ENCODE results near the gene PRDM16.

PRDM16 gene

GRCh38 chr1:3227351-3227704 lies 158.3 kb downstream of the PRDM16 start:
- Histone ChIP-seq H3K36me3 (ENCODE audit: control insufficient read depth, insufficient read depth, low read length) (no peaks in the 10 kb centered on the region), H3K27me3 (replicated peaks; ENCODE audit: control insufficient read depth, insufficient read depth, low read length, poor library complexity, severe bottlenecking) (no peaks in the 10 kb centered on the region), H3K4me3 (ENCODE audit: insufficient read depth, low read depth, low read length, poor library complexity, severe bottlenecking) (no peak overlapping the region), H3K4me1 (ENCODE audit: control insufficient read depth, insufficient read depth, low read length, poor library complexity, severe bottlenecking) (no peaks in the 10 kb centered on the region), H3K9me3 (ENCODE audit: control insufficient read depth, low read length) (no peaks in the 10 kb centered on the region), H3K27ac (ENCODE audit: insufficient read depth, low read length, poor library complexity, severe bottlenecking) (no peak overlapping the region)
- DNase-seq: no peak

GRCh38 chr1:3227893-3228292 lies 158.9 kb downstream of the PRDM16 start:
- H3K4me3 ChIP-seq (ENCODE audit: insufficient read depth, low read depth, low read length, poor library complexity, severe bottlenecking): no peak overlapping the region
- no peak for DNase-seq
- H3K36me3 ChIP-seq (ENCODE audit: control insufficient read depth, insufficient read depth, low read length): no peaks in the 10 kb centered on the region
- H3K27me3 ChIP-seq (replicated peaks; ENCODE audit: control insufficient read depth, insufficient read depth, low read length, poor library complexity, severe bottlenecking): no peaks in the 10 kb centered on the region
- H3K9me3 ChIP-seq (ENCODE audit: control insufficient read depth, low read length): no peaks in the 10 kb centered on the region
- no peak overlapping the region for H3K27ac ChIP-seq (ENCODE audit: insufficient read depth, low read length, poor library complexity, severe bottlenecking)
- no peaks in the 10 kb centered on the region for H3K4me1 ChIP-seq (ENCODE audit: control insufficient read depth, insufficient read depth, low read length, poor library complexity, severe bottlenecking)

GRCh38 chr1:3229081-3229725 lies 160.2 kb downstream of the PRDM16 start:
- no peaks in the 10 kb centered on the region for H3K9me3 ChIP-seq (ENCODE audit: control insufficient read depth, low read length)
- H3K27me3 ChIP-seq (replicated peaks; ENCODE audit: control insufficient read depth, insufficient read depth, low read length, poor library complexity, severe bottlenecking): no peaks in the 10 kb centered on the region
- no peak overlapping the region for H3K27ac ChIP-seq (ENCODE audit: insufficient read depth, low read length, poor library complexity, severe bottlenecking)
- H3K4me3 ChIP-seq (ENCODE audit: insufficient read depth, low read depth, low read length, poor library complexity, severe bottlenecking): no peak overlapping the region
- no peaks in the 10 kb centered on the region for H3K36me3 ChIP-seq (ENCODE audit: control insufficient read depth, insufficient read depth, low read length)
- no peak for DNase-seq
- H3K4me1 ChIP-seq (ENCODE audit: control insufficient read depth, insufficient read depth, low read length, poor library complexity, severe bottlenecking): no peaks in the 10 kb centered on the region

DNA sequence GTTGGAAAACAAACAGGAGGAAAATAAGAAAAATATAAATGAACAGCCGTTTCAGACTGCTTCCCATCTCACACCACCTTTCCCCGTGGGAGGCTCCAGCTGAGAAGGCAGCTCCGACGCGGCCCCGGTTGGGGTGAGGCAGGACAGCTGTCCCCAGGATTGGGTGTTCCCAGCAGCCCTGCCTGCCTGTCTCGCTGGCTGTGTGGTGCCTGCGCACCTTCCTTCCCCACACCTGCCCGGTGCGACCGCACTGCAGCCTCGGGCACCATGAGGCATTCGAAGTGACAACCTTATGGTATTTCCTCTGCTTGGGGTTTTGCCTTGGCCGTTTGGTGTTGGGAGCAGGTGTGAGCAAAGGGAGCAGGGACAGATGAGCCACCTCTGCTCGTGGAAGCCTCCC lies 161.6 kb downstream of the PRDM16 start:
- no peak for DNase-seq
- no peaks in the 10 kb centered on the region for H3K36me3 ChIP-seq (ENCODE audit: control insufficient read depth, insufficient read depth, low read length)

DNA sequence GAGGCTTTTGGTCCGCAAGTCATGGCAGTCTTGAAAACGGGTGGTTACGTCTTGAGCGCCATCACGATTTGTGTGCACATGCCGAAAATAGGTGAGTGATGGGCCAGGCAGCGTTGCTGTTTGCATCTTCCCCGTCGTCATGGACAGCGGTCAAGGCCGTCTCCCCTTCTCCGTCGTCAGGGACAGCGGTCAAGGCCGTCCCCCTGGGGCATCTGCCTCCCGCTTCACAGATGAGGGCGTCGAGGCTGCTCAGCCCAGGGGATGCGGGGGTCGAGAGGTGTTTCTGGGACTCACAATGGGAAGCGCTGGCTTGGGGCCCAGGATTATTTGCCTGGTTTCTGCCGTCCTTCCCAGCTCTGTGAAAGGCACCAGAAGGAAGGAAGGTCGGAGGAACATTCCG lies 162.2 kb downstream of the PRDM16 start:
- H3K27me3 ChIP-seq (replicated peaks; ENCODE audit: control insufficient read depth, insufficient read depth, low read length, poor library complexity, severe bottlenecking): no peaks in the 10 kb centered on the region
- no peak overlapping the region for H3K27ac ChIP-seq (ENCODE audit: insufficient read depth, low read length, poor library complexity, severe bottlenecking)
- no peak for DNase-seq
- H3K9me3 ChIP-seq (ENCODE audit: control insufficient read depth, low read length): no peaks in the 10 kb centered on the region
- H3K4me3 ChIP-seq (ENCODE audit: insufficient read depth, low read depth, low read length, poor library complexity, severe bottlenecking): no peak overlapping the region
- H3K4me1 ChIP-seq (ENCODE audit: control insufficient read depth, insufficient read depth, low read length, poor library complexity, severe bottlenecking): no peaks in the 10 kb centered on the region
- no peaks in the 10 kb centered on the region for H3K36me3 ChIP-seq (ENCODE audit: control insufficient read depth, insufficient read depth, low read length)

More for the DNA sequence above, 161.6 kb downstream of the PRDM16 start:
- Histone ChIP-seq H3K27ac (ENCODE audit: insufficient read depth, low read length, poor library complexity, severe bottlenecking) (no peak overlapping the region), H3K27me3 (replicated peaks; ENCODE audit: control insufficient read depth, insufficient read depth, low read length, poor library complexity, severe bottlenecking) (no peaks in the 10 kb centered on the region), H3K4me3 (ENCODE audit: insufficient read depth, low read depth, low read length, poor library complexity, severe bottlenecking) (no peak overlapping the region), H3K9me3 (ENCODE audit: control insufficient read depth, low read length) (no peaks in the 10 kb centered on the region), H3K4me1 (ENCODE audit: control insufficient read depth, insufficient read depth, low read length, poor library complexity, severe bottlenecking) (no peaks in the 10 kb centered on the region)

GRCh38 chr1:3231826-3232225 lies 162.8 kb downstream of the PRDM16 start:
- no peaks in the 10 kb centered on the region for H3K27me3 ChIP-seq (replicated peaks; ENCODE audit: control insufficient read depth, insufficient read depth, low read length, poor library complexity, severe bottlenecking)
- no peaks in the 10 kb centered on the region for H3K4me1 ChIP-seq (ENCODE audit: control insufficient read depth, insufficient read depth, low read length, poor library complexity, severe bottlenecking)
- DNase-seq: no peak
- no peaks in the 10 kb centered on the region for H3K36me3 ChIP-seq (ENCODE audit: control insufficient read depth, insufficient read depth, low read length)
- no peak overlapping the region for H3K4me3 ChIP-seq (ENCODE audit: insufficient read depth, low read depth, low read length, poor library complexity, severe bottlenecking)
- no peak overlapping the region for H3K27ac ChIP-seq (ENCODE audit: insufficient read depth, low read length, poor library complexity, severe bottlenecking)
- H3K9me3 ChIP-seq (ENCODE audit: control insufficient read depth, low read length): no peaks in the 10 kb centered on the region

DNA sequence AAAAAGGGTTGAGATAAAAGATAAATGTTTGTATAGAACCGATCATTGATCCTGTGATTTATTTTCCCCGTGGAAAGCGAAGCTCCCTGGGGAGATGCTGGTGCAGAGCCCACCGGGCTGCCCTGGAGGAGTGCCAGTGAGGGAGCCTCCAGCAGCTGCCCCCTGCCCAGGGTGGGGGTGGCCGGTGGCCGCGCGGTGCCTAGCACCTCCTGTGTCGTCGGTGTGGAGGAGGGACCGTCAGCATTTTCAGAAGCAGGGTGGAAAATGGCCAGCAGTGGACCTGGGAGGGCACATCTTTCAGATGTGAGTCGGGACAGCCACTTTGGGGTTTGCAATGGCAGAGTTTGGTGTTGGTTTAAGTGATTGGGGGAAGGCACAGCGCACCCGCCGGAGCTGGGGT lies 164.0 kb downstream of the PRDM16 start:
- no peaks in the 10 kb centered on the region for H3K27me3 ChIP-seq (replicated peaks; ENCODE audit: control insufficient read depth, insufficient read depth, low read length, poor library complexity, severe bottlenecking)
- H3K4me3 ChIP-seq (ENCODE audit: insufficient read depth, low read depth, low read length, poor library complexity, severe bottlenecking): no peak overlapping the region
- DNase-seq: no peak
- H3K9me3 ChIP-seq (ENCODE audit: control insufficient read depth, low read length): no peaks in the 10 kb centered on the region
- H3K36me3 ChIP-seq (ENCODE audit: control insufficient read depth, insufficient read depth, low read length): no peaks in the 10 kb centered on the region
- H3K4me1 ChIP-seq (ENCODE audit: control insufficient read depth, insufficient read depth, low read length, poor library complexity, severe bottlenecking): no peaks in the 10 kb centered on the region
- H3K27ac ChIP-seq (ENCODE audit: insufficient read depth, low read length, poor library complexity, severe bottlenecking): no peak overlapping the region

- H3K4me1 ChIP-seq (ENCODE audit: control insufficient read depth, insufficient read depth, low read length, poor library complexity, severe bottlenecking): no peaks in the 10 kb centered on the region
- H3K27ac ChIP-seq (ENCODE audit: insufficient read depth, low read length, poor library complexity, severe bottlenecking): no peak overlapping the region
- H3K27me3 ChIP-seq (replicated peaks; ENCODE audit: control insufficient read depth, insufficient read depth, low read length, poor library complexity, severe bottlenecking): no peaks in the 10 kb centered on the region
- no peaks in the 10 kb centered on the region for H3K36me3 ChIP-seq (ENCODE audit: control insufficient read depth, insufficient read depth, low read length)
- DNase-seq: no peak
- no peak overlapping the region for H3K4me3 ChIP-seq (ENCODE audit: insufficient read depth, low read depth, low read length, poor library complexity, severe bottlenecking)
- H3K9me3 ChIP-seq (ENCODE audit: control insufficient read depth, low read length): no peaks in the 10 kb centered on the region
These were observed 164.5 kb downstream of the PRDM16 start for GRCh38 chr1:3233551-3233950.

DNA sequence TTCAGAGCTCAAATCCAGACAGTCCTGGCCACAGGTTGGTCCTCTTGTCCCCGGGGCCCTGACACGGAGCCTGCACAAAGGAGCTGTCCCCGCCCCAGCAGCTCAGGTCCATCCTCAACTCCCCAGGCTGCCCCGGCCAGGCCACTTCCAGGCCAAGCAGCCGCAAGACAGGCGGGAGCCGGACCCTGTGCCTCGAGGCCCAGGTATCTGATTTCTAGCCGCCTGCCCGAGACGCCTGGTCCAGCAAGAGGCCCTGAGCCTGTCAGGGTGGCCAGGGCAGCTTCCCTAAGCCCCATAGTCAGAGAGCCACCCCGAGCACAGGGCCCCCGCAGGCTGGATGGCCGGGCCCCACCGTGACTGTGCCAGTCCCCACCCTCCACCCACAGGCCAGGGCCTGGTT lies 165.3 kb downstream of the PRDM16 start:
- no peak overlapping the region for H3K4me3 ChIP-seq (ENCODE audit: insufficient read depth, low read depth, low read length, poor library complexity, severe bottlenecking)
- DNase-seq: no peak
- no peak overlapping the region for H3K27ac ChIP-seq (ENCODE audit: insufficient read depth, low read length, poor library complexity, severe bottlenecking)
- H3K4me1 ChIP-seq (ENCODE audit: control insufficient read depth, insufficient read depth, low read length, poor library complexity, severe bottlenecking): no peaks in the 10 kb centered on the region
- no peaks in the 10 kb centered on the region for H3K9me3 ChIP-seq (ENCODE audit: control insufficient read depth, low read length)
- no peaks in the 10 kb centered on the region for H3K36me3 ChIP-seq (ENCODE audit: control insufficient read depth, insufficient read depth, low read length)
- H3K27me3 ChIP-seq (replicated peaks; ENCODE audit: control insufficient read depth, insufficient read depth, low read length, poor library complexity, severe bottlenecking): no peaks in the 10 kb centered on the region

DNA sequence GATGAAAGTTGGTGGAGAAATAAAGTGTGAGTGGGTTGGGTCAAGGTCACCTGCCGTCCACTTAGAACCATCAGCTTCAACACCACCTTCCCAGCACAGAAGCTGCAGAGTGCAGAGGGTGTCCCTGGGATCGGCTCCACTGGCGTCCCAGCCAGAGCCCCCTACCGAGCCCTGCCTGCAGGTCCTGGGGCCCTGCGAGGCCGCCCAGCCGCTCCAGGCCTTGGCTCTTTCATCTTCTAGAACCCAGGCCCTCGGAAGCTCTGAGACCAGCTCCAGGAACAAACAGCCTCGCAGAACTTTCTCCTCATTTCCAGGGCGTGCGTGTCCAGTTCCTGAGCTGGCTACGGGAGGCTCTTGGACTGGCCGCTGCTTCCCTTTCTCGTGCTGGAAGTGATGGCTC lies 166.0 kb downstream of the PRDM16 start:
- H3K4me1 ChIP-seq (ENCODE audit: control insufficient read depth, insufficient read depth, low read length, poor library complexity, severe bottlenecking): no peaks in the 10 kb centered on the region
- no peak overlapping the region for H3K4me3 ChIP-seq (ENCODE audit: insufficient read depth, low read depth, low read length, poor library complexity, severe bottlenecking)
- no peaks in the 10 kb centered on the region for H3K9me3 ChIP-seq (ENCODE audit: control insufficient read depth, low read length)
- no peak for DNase-seq
- no peak overlapping the region for H3K27ac ChIP-seq (ENCODE audit: insufficient read depth, low read length, poor library complexity, severe bottlenecking)
- no peaks in the 10 kb centered on the region for H3K36me3 ChIP-seq (ENCODE audit: control insufficient read depth, insufficient read depth, low read length)
- no peaks in the 10 kb centered on the region for H3K27me3 ChIP-seq (replicated peaks; ENCODE audit: control insufficient read depth, insufficient read depth, low read length, poor library complexity, severe bottlenecking)

Data from effector memory CD4-positive, alpha-beta T cell (primary cell).